ENCODE measurements around the gene XRCC2. TPM values are rescaled to one million over a fixed set of nuclear protein-coding genes. Genes with fewer than 3 reads are reported as not detected.
"Not testable (repeated sequence)": the region's sequence is repeated elsewhere in the genome, so short reads cannot be mapped to it uniquely, and the experiment has no call there.

XRCC2 gene
- polyA plus RNA-seq, 2 donors, result 1.1 to 2.0 TPM

GRCh38 chr7:152643979-152644559, 31.9 kb downstream of the XRCC2 start:
- Histone ChIP-seq H3K27me3 (ENCODE audit: control insufficient read depth in 1 of 2, insufficient read depth in 2 of 2, low read length in 2 of 2) (no peaks in the 10 kb centered on the region), H3K27ac (ENCODE audit: low read depth in 2 of 2, low read length in 1 of 2) (no peak overlapping the region), H3K4me3 (ENCODE audit: low read depth in 1 of 2, low read length in 2 of 2) (no peak overlapping the region), H3K36me3 (ENCODE audit: control insufficient read depth in 2 of 2, insufficient read depth in 2 of 2, low read length in 1 of 2) (no peaks in the 10 kb centered on the region), H3K4me1 (ENCODE audit: control insufficient read depth in 2 of 2, insufficient read depth in 2 of 2, low read length in 1 of 2) (no peaks in the 10 kb centered on the region), H3K9me3 (ENCODE audit: control insufficient read depth in 2 of 2, insufficient read depth in 1 of 2, low read depth in 1 of 2, low read length in 1 of 2) (no peaks in the 10 kb centered on the region)
- 93% methylated on average over 9 of the region's 9 CpGs for WGBS, 2 donors

GRCh38 chr7:152641384-152641783, 34.6 kb downstream of the XRCC2 start:
- no peaks in the 10 kb centered on the region for H3K27me3 ChIP-seq (ENCODE audit: control insufficient read depth in 1 of 2, insufficient read depth in 2 of 2, low read length in 2 of 2)
- no peaks in the 10 kb centered on the region for H3K9me3 ChIP-seq (ENCODE audit: control insufficient read depth in 2 of 2, insufficient read depth in 1 of 2, low read depth in 1 of 2, low read length in 1 of 2)
- H3K36me3 ChIP-seq (ENCODE audit: control insufficient read depth in 2 of 2, insufficient read depth in 2 of 2, low read length in 1 of 2), result no peaks in the 10 kb centered on the region
- no peak overlapping the region for H3K4me3 ChIP-seq (ENCODE audit: low read depth in 1 of 2, low read length in 2 of 2)
- H3K27ac ChIP-seq (ENCODE audit: low read depth in 2 of 2, low read length in 1 of 2), result no peak overlapping the region
- WGBS, 2 donors, result 92 to 93% methylated on average over 6 of the region's 6 CpGs
- H3K4me1 ChIP-seq (ENCODE audit: control insufficient read depth in 2 of 2, insufficient read depth in 2 of 2, low read length in 1 of 2), result no peaks in the 10 kb centered on the region

GRCh38 chr7:152640829-152641228, 35.1 kb downstream of the XRCC2 start:
- no peak overlapping the region for H3K4me3 ChIP-seq (ENCODE audit: low read depth in 1 of 2, low read length in 2 of 2)
- WGBS, 2 donors, result 75 to 78% methylated on average over 6 of the region's 6 CpGs
- H3K9me3 ChIP-seq (ENCODE audit: control insufficient read depth in 2 of 2, insufficient read depth in 1 of 2, low read depth in 1 of 2, low read length in 1 of 2), result no peaks in the 10 kb centered on the region
- no peaks in the 10 kb centered on the region for H3K4me1 ChIP-seq (ENCODE audit: control insufficient read depth in 2 of 2, insufficient read depth in 2 of 2, low read length in 1 of 2)
- no peaks in the 10 kb centered on the region for H3K36me3 ChIP-seq (ENCODE audit: control insufficient read depth in 2 of 2, insufficient read depth in 2 of 2, low read length in 1 of 2)
- no peak overlapping the region for H3K27ac ChIP-seq (ENCODE audit: low read depth in 2 of 2, low read length in 1 of 2)
- no peaks in the 10 kb centered on the region for H3K27me3 ChIP-seq (ENCODE audit: control insufficient read depth in 1 of 2, insufficient read depth in 2 of 2, low read length in 2 of 2)

GRCh38 chr7:152637920-152638580, 37.9 kb downstream of the XRCC2 start:
- H3K9me3 ChIP-seq (ENCODE audit: control insufficient read depth in 2 of 2, insufficient read depth in 1 of 2, low read depth in 1 of 2, low read length in 1 of 2), result no peaks in the 10 kb centered on the region
- H3K4me1 ChIP-seq (ENCODE audit: control insufficient read depth in 2 of 2, insufficient read depth in 2 of 2, low read length in 1 of 2), result no peaks in the 10 kb centered on the region
- no peak overlapping the region for H3K27ac ChIP-seq (ENCODE audit: low read depth in 2 of 2, low read length in 1 of 2)
- H3K4me3 ChIP-seq (ENCODE audit: low read depth in 1 of 2, low read length in 2 of 2), result no peak overlapping the region
- H3K36me3 ChIP-seq (ENCODE audit: control insufficient read depth in 2 of 2, insufficient read depth in 2 of 2, low read length in 1 of 2), result no peaks in the 10 kb centered on the region
- no peaks in the 10 kb centered on the region for H3K27me3 ChIP-seq (ENCODE audit: control insufficient read depth in 1 of 2, insufficient read depth in 2 of 2, low read length in 2 of 2)
- 78 to 82% methylated on average over 7 of the region's 7 CpGs for WGBS, 2 donors

- 64 to 72% methylated on average over 1 of the region's 1 CpG for WGBS, 2 donors
- H3K27me3 ChIP-seq (ENCODE audit: control insufficient read depth in 1 of 2, insufficient read depth in 2 of 2, low read length in 2 of 2), result no peaks in the 10 kb centered on the region
- no peak overlapping the region for H3K27ac ChIP-seq (ENCODE audit: low read depth in 2 of 2, low read length in 1 of 2)
- H3K4me3 ChIP-seq (ENCODE audit: low read depth in 1 of 2, low read length in 2 of 2), result no peak overlapping the region
- no peaks in the 10 kb centered on the region for H3K36me3 ChIP-seq (ENCODE audit: control insufficient read depth in 2 of 2, insufficient read depth in 2 of 2, low read length in 1 of 2)
- H3K9me3 ChIP-seq (ENCODE audit: control insufficient read depth in 2 of 2, insufficient read depth in 1 of 2, low read depth in 1 of 2, low read length in 1 of 2), result no peaks in the 10 kb centered on the region
- H3K4me1 ChIP-seq (ENCODE audit: control insufficient read depth in 2 of 2, insufficient read depth in 2 of 2, low read length in 1 of 2), result no peaks in the 10 kb centered on the region
These were observed 38.8 kb downstream of the XRCC2 start for GRCh38 chr7:152637161-152637560.

GRCh38 chr7:152636441-152636840, 39.5 kb downstream of the XRCC2 start:
- no peak overlapping the region for H3K4me3 ChIP-seq (ENCODE audit: low read depth in 1 of 2, low read length in 2 of 2)
- no peak overlapping the region for H3K27ac ChIP-seq (ENCODE audit: low read depth in 2 of 2, low read length in 1 of 2)
- H3K4me1 ChIP-seq (ENCODE audit: control insufficient read depth in 2 of 2, insufficient read depth in 2 of 2, low read length in 1 of 2), result no peaks in the 10 kb centered on the region
- WGBS, 2 donors, result 65 to 71% methylated on average over 6 of the region's 6 CpGs
- no peaks in the 10 kb centered on the region for H3K9me3 ChIP-seq (ENCODE audit: control insufficient read depth in 2 of 2, insufficient read depth in 1 of 2, low read depth in 1 of 2, low read length in 1 of 2)
- H3K36me3 ChIP-seq (ENCODE audit: control insufficient read depth in 2 of 2, insufficient read depth in 2 of 2, low read length in 1 of 2), result no peaks in the 10 kb centered on the region
- no peaks in the 10 kb centered on the region for H3K27me3 ChIP-seq (ENCODE audit: control insufficient read depth in 1 of 2, insufficient read depth in 2 of 2, low read length in 2 of 2)

GRCh38 chr7:152633504-152633903, 42.4 kb downstream of the XRCC2 start:
- WGBS, 2 donors, result 72 to 75% methylated on average over 8 of the region's 8 CpGs
- Histone ChIP-seq H3K4me1 (ENCODE audit: control insufficient read depth in 2 of 2, insufficient read depth in 2 of 2, low read length in 1 of 2) (no peaks in the 10 kb centered on the region), H3K36me3 (ENCODE audit: control insufficient read depth in 2 of 2, insufficient read depth in 2 of 2, low read length in 1 of 2) (no peaks in the 10 kb centered on the region), H3K27ac (ENCODE audit: low read depth in 2 of 2, low read length in 1 of 2) (no peak overlapping the region), H3K4me3 (ENCODE audit: low read depth in 1 of 2, low read length in 2 of 2) (no peak overlapping the region), H3K9me3 (ENCODE audit: control insufficient read depth in 2 of 2, insufficient read depth in 1 of 2, low read depth in 1 of 2, low read length in 1 of 2) (no peaks in the 10 kb centered on the region), H3K27me3 (ENCODE audit: control insufficient read depth in 1 of 2, insufficient read depth in 2 of 2, low read length in 2 of 2) (no peaks in the 10 kb centered on the region)

- no peak overlapping the region for H3K27ac ChIP-seq (ENCODE audit: low read depth in 2 of 2, low read length in 1 of 2)
- no peaks in the 10 kb centered on the region for H3K27me3 ChIP-seq (ENCODE audit: control insufficient read depth in 1 of 2, insufficient read depth in 2 of 2, low read length in 2 of 2)
- H3K36me3 ChIP-seq (ENCODE audit: control insufficient read depth in 2 of 2, insufficient read depth in 2 of 2, low read length in 1 of 2), result no peaks in the 10 kb centered on the region
- H3K9me3 ChIP-seq (ENCODE audit: control insufficient read depth in 2 of 2, insufficient read depth in 1 of 2, low read depth in 1 of 2, low read length in 1 of 2), result no peaks in the 10 kb centered on the region
- no peaks in the 10 kb centered on the region for H3K4me1 ChIP-seq (ENCODE audit: control insufficient read depth in 2 of 2, insufficient read depth in 2 of 2, low read length in 1 of 2)
- no peak overlapping the region for H3K4me3 ChIP-seq (ENCODE audit: low read depth in 1 of 2, low read length in 2 of 2)
- 83 to 84% methylated on average over 8 of the region's 8 CpGs for WGBS, 2 donors
These were observed 42.9 kb downstream of the XRCC2 start for GRCh38 chr7:152633072-152633471.

- not testable (repeated sequence) for H3K9me3 ChIP-seq (ENCODE audit: control insufficient read depth in 2 of 2, insufficient read depth in 1 of 2, low read depth in 1 of 2, low read length in 1 of 2); H3K4me1 ChIP-seq (ENCODE audit: control insufficient read depth in 2 of 2, insufficient read depth in 2 of 2, low read length in 1 of 2); H3K36me3 ChIP-seq (ENCODE audit: control insufficient read depth in 2 of 2, insufficient read depth in 2 of 2, low read length in 1 of 2)
These were observed 47.2 kb downstream of the XRCC2 start for GRCh38 chr7:152628772-152629171.

GRCh38 chr7:152624228-152624627, 51.7 kb downstream of the XRCC2 start:
- Histone ChIP-seq H3K9me3 (ENCODE audit: control insufficient read depth in 2 of 2, insufficient read depth in 1 of 2, low read depth in 1 of 2, low read length in 1 of 2) (no peaks in the 10 kb centered on the region), H3K27ac (ENCODE audit: low read depth in 2 of 2, low read length in 1 of 2) (no peak overlapping the region), H3K36me3 (ENCODE audit: control insufficient read depth in 2 of 2, insufficient read depth in 2 of 2, low read length in 1 of 2) (no peaks in the 10 kb centered on the region), H3K4me3 (ENCODE audit: low read depth in 1 of 2, low read length in 2 of 2) (no peak overlapping the region), H3K4me1 (ENCODE audit: control insufficient read depth in 2 of 2, insufficient read depth in 2 of 2, low read length in 1 of 2) (no peaks in the 10 kb centered on the region), H3K27me3 (ENCODE audit: control insufficient read depth in 1 of 2, insufficient read depth in 2 of 2, low read length in 2 of 2) (no peaks in the 10 kb centered on the region)
- WGBS, 2 donors, result 64 to 67% methylated on average over 5 of the region's 5 CpGs

More at GRCh38 chr7:152628772-152629171, 47.2 kb downstream of the XRCC2 start:
- not testable (repeated sequence) for H3K27me3 ChIP-seq (ENCODE audit: control insufficient read depth in 1 of 2, insufficient read depth in 2 of 2, low read length in 2 of 2); H3K27ac ChIP-seq (ENCODE audit: low read depth in 2 of 2, low read length in 1 of 2); H3K4me3 ChIP-seq (ENCODE audit: low read depth in 1 of 2, low read length in 2 of 2)

All from esophagus (tissue), 2 donors.